Activated gamma-delta T cell (primary cell): ENCODE data around the gene TANGO2.

Experiments
- DNase-seq: peaks from one replicate; lab custom pipeline; 2025; lab: John Stamatoyannopoulos, UW

Gene TANGO2

GRCh38 chr22:20043057-20043996, 22.4 kb downstream of the TANGO2 start:
- DNase-seq: no peak

- no peak for DNase-seq
Measured at GRCh38 chr22:20043997-20044342, 23.1 kb downstream of the TANGO2 start.

GRCh38 chr22:20044495-20045151, 23.7 kb downstream of the TANGO2 start:
- DNase-seq: no peak

GRCh38 chr22:20046730-20047129, 25.8 kb downstream of the TANGO2 start:
- no peak for DNase-seq

- DNase-seq: no peak
Measured at GRCh38 chr22:20051927-20052308, 31.0 kb downstream of the TANGO2 start.

GRCh38 chr22:20052309-20053259, 31.7 kb downstream of the TANGO2 start:
- no peak for DNase-seq

GRCh38 chr22:20053407-20054033, 32.6 kb downstream of the TANGO2 start:
- DNase-seq: no peak

- DNase-seq: no peak
Measured at GRCh38 chr22:20054034-20054427, 33.1 kb downstream of the TANGO2 start.

GRCh38 chr22:20054485-20054884, 33.6 kb downstream of the TANGO2 start:
- DNase-seq: no peak

GRCh38 chr22:20055144-20055543, 34.2 kb downstream of the TANGO2 start:
- no peak for DNase-seq

GRCh38 chr22:20055654-20056053, 34.7 kb downstream of the TANGO2 start:
- no peak for DNase-seq

- no peak for DNase-seq
Measured at GRCh38 chr22:20056161-20056560, 35.3 kb downstream of the TANGO2 start.

GRCh38 chr22:20056696-20057386, 35.9 kb downstream of the TANGO2 start:
- DNase-seq: no peak

- no peak for DNase-seq
Measured at GRCh38 chr22:20057596-20058268, 36.8 kb downstream of the TANGO2 start.

GRCh38 chr22:20058989-20059770, 38.3 kb downstream of the TANGO2 start:
- DNase-seq: no peak

- no peak for DNase-seq
Measured at GRCh38 chr22:20060700-20061480, 40.0 kb downstream of the TANGO2 start.

- DNase-seq: no peak
Measured at GRCh38 chr22:20061481-20061861, 40.6 kb downstream of the TANGO2 start.

- no peak for DNase-seq
Measured at GRCh38 chr22:20062043-20062765, 41.3 kb downstream of the TANGO2 start.
